SK-N-SH treated with all-trans-retinoic acid at 6 μM for 48 hours (cell line): Measurements from ENCODE around the gene ERBB2.

Experiments
- ATAC-seq: fragments of 200-7000 bp; cut with Tn5 transposase; 3 replicates; pipeline ENCODE4 v1.9.1; 2020; ENCODE audit warnings: mild to moderate bottlenecking, moderate library complexity
- ARNTL ChIP-seq: fragments of 450-650 bp; formaldehyde crosslinking; IDR thresholded peaks from 2 replicates; pipeline ENCODE4 v1.5.0; 2020; ENCODE audit warnings: low read depth, mild to moderate bottlenecking, moderate library complexity, borderline replicate concordance
- BACH2 ChIP-seq: fragments of 250-450 bp; sonication (Bioruptor Pico); IDR thresholded peaks from 2 replicates; pipeline ENCODE4 v1.9.0; 2021; ENCODE audit warnings: mild to moderate bottlenecking, borderline replicate concordance
- CSDC2 ChIP-seq: fragments of 250-450 bp; sonication (Bioruptor Pico); IDR thresholded peaks from 2 replicates; pipeline ENCODE4 v1.5.0; 2020; ENCODE audit warnings: mild to moderate bottlenecking, moderate library complexity
- ESRRG ChIP-seq: fragments of 250-450 bp; sonication (Bioruptor Pico); IDR thresholded peaks from 2 replicates; pipeline ENCODE4 v1.6.1; 2021; ENCODE audit warnings: mild to moderate bottlenecking
- GLIS3 ChIP-seq: fragments of 250-450 bp; sonication (Bioruptor Pico); IDR thresholded peaks from 2 replicates; pipeline ENCODE4 v1.5.0; 2020; ENCODE audit warnings: mild to moderate bottlenecking, moderate library complexity
- ISL1 ChIP-seq: fragments of 250-450 bp; sonication (Bioruptor Pico); IDR thresholded peaks from 2 replicates; pipeline ENCODE4 v2.1.2; 2022; ENCODE audit warnings: mild to moderate bottlenecking, moderate library complexity
- OSR1 ChIP-seq: fragments of 250-450 bp; sonication (Bioruptor Pico); IDR thresholded peaks from 2 replicates; pipeline ENCODE4 v1.8.0; 2022; ENCODE audit warnings: moderate library complexity, mild to moderate bottlenecking, inconsistent platforms
- PPARA ChIP-seq: fragments of 250-450 bp; sonication (Bioruptor Pico); IDR thresholded peaks from 2 replicates; pipeline ENCODE4 v1.5.0; 2020; ENCODE audit warnings: mild to moderate bottlenecking, borderline replicate concordance
- RARB ChIP-seq: fragments of 250-450 bp; sonication (Bioruptor Pico); IDR thresholded peaks from 2 replicates; pipeline ENCODE4 v1.8.0; 2021; ENCODE audit warnings: mild to moderate bottlenecking, moderate library complexity
- SNAI2 ChIP-seq: fragments of 250-450 bp; sonication (Bioruptor Pico); IDR thresholded peaks from 2 replicates; pipeline ENCODE4 v1.5.0; 2020; ENCODE audit warnings: mild to moderate bottlenecking, moderate library complexity
- TCF4 ChIP-seq: fragments of 250-450 bp; sonication (Bioruptor Pico); IDR thresholded peaks from 2 replicates; pipeline ENCODE4 v1.8.0; 2021; ENCODE audit warnings: mild to moderate bottlenecking, moderate library complexity, borderline replicate concordance
- TOX ChIP-seq: fragments of 250-450 bp; sonication (Bioruptor Pico); IDR thresholded peaks from 2 replicates; pipeline ENCODE4 v1.8.0; 2021; ENCODE audit warnings: mild to moderate bottlenecking, moderate library complexity, borderline replicate concordance
- ZC3H10 ChIP-seq: fragments of 250-450 bp; sonication (Bioruptor Pico); IDR thresholded peaks from 2 replicates; pipeline ENCODE4 v1.5.1; 2021; ENCODE audit warnings: mild to moderate bottlenecking, moderate library complexity
- ZFP3 ChIP-seq: fragments of 250-450 bp; sonication (Bioruptor Pico); IDR thresholded peaks from 2 replicates; pipeline ENCODE4 v1.5.0; 2020; ENCODE audit warnings: mild to moderate bottlenecking, moderate library complexity
- ZFP30 ChIP-seq: fragments of 450-650 bp; formaldehyde crosslinking; IDR thresholded peaks from 2 replicates; pipeline ENCODE4 v1.5.0; 2022; ENCODE audit warnings: mild to moderate bottlenecking, moderate library complexity
- ZNF565 ChIP-seq: fragments of 450-650 bp; formaldehyde crosslinking; conservative IDR thresholded peaks from 2 replicates; pipeline ENCODE4 v1.5.0; 2020; ENCODE audit warnings: low read depth, mild to moderate bottlenecking, moderate library complexity
- ZNF70 ChIP-seq: fragments of 450-650 bp; formaldehyde crosslinking; IDR thresholded peaks from 2 replicates; pipeline ENCODE4 v1.5.0; 2020; ENCODE audit warnings: mild to moderate bottlenecking, moderate library complexity
- ZNF8 ChIP-seq: fragments of 450-650 bp; formaldehyde crosslinking; IDR thresholded peaks from 2 replicates; pipeline ENCODE4 v1.5.0; 2020; ENCODE audit warnings: mild to moderate bottlenecking, moderate library complexity
- TF ChIP-seq, protein P1 (sequence below): fragments of 250-450 bp; sonication (Bioruptor Pico); IDR thresholded peaks from 2 replicates; pipeline ENCODE4 v1.5.1; 2020; ENCODE audit warnings: low read depth, mild to moderate bottlenecking, moderate library complexity
- TF ChIP-seq, protein P2 (sequence below): fragments of 250-450 bp; sonication (Bioruptor Pico); IDR thresholded peaks from 2 replicates; pipeline ENCODE4 v1.8.0; 2021; ENCODE audit warnings: low read depth, mild to moderate bottlenecking, moderate library complexity, borderline replicate concordance
- TF ChIP-seq, protein P3 (sequence below): fragments of 250-450 bp; sonication (Bioruptor Pico); IDR thresholded peaks from 2 replicates; pipeline ENCODE4 v1.8.0; 2020; ENCODE audit warnings: mild to moderate bottlenecking, moderate library complexity, borderline replicate concordance
- TF ChIP-seq, protein P4 (sequence below): fragments of 250-450 bp; sonication (Bioruptor Pico); IDR thresholded peaks from 2 replicates; pipeline ENCODE4 v1.5.0; 2020; ENCODE audit warnings: mild to moderate bottlenecking, moderate library complexity

Gene ERBB2

DNA sequence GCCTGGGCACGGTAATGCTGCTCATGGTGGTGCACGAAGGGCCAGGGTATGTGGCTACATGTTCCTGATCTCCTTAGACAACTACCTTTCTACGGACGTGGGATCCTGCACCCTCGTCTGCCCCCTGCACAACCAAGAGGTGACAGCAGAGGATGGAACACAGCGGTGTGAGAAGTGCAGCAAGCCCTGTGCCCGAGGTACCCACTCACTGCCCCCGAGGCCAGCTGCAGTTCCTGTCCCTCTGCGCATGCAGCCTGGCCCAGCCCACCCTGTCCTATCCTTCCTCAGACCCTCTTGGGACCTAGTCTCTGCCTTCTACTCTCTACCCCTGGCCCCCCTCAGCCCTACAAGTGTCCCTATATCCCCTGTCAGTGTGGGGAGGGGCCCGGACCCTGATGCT lies 12.0 kb downstream of the ERBB2 start:
- TF ChIP-seq ISL1 = no peak
- no peak for TF ChIP-seq RARB
- TF ChIP-seq SNAI2 (CRISPR knock-in tag) = no peak
- TF ChIP-seq ZNF70 (CRISPR knock-in tag) = no peak
- TF ChIP-seq, protein P1, sequence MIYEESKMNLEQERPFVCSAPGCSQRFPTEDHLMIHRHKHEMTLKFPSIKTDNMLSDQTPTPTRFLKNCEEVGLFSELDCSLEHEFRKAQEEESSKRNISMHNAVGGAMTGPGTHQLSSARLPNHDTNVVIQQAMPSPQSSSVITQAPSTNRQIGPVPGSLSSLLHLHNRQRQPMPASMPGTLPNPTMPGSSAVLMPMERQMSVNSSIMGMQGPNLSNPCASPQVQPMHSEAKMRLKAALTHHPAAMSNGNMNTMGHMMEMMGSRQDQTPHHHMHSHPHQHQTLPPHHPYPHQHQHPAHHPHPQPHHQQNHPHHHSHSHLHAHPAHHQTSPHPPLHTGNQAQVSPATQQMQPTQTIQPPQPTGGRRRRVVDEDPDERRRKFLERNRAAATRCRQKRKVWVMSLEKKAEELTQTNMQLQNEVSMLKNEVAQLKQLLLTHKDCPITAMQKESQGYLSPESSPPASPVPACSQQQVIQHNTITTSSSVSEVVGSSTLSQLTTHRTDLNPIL = no peak
- no peak for TF ChIP-seq ZFP30 (CRISPR knock-in tag)
- TF ChIP-seq, protein P2, sequence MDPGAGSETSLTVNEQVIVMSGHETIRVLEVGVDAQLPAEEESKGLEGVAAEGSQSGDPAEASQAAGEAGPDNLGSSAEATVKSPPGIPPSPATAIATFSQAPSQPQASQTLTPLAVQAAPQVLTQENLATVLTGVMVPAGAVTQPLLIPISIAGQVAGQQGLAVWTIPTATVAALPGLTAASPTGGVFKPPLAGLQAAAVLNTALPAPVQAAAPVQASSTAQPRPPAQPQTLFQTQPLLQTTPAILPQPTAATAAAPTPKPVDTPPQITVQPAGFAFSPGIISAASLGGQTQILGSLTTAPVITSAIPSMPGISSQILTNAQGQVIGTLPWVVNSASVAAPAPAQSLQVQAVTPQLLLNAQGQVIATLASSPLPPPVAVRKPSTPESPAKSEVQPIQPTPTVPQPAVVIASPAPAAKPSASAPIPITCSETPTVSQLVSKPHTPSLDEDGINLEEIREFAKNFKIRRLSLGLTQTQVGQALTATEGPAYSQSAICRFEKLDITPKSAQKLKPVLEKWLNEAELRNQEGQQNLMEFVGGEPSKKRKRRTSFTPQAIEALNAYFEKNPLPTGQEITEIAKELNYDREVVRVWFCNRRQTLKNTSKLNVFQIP = no peak
- no peak for TF ChIP-seq ZNF565 (CRISPR knock-in tag)
- TF ChIP-seq, protein P3, sequence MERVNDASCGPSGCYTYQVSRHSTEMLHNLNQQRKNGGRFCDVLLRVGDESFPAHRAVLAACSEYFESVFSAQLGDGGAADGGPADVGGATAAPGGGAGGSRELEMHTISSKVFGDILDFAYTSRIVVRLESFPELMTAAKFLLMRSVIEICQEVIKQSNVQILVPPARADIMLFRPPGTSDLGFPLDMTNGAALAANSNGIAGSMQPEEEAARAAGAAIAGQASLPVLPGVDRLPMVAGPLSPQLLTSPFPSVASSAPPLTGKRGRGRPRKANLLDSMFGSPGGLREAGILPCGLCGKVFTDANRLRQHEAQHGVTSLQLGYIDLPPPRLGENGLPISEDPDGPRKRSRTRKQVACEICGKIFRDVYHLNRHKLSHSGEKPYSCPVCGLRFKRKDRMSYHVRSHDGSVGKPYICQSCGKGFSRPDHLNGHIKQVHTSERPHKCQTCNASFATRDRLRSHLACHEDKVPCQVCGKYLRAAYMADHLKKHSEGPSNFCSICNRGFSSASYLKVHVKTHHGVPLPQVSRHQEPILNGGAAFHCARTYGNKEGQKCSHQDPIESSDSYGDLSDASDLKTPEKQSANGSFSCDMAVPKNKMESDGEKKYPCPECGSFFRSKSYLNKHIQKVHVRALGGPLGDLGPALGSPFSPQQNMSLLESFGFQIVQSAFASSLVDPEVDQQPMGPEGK = no peak
- TF ChIP-seq TOX (CRISPR knock-in tag) = no peak
- no peak for TF ChIP-seq BACH2 (CRISPR knock-in tag)
- ATAC-seq = no peak

DNA sequence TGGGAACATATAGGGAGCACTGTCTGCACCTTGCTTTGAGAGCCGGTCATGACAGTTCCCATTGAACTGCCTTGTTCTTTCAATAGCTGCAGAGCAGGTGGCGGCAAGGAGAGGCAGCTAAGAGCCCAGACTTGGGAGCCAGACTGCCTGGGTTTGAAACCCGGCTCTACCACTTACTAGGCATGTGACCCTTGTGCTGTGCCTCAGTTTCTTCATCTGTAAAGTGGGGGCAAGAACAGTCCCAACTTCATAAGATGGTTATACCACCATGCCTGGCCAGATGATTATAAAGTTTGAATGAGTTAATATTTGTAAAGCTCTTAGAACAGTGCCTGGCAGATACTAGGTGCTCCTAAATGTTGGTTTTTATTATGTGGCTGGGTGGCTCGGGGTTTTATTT lies 14.4 kb downstream of the ERBB2 start:
- TF ChIP-seq ZNF565 (CRISPR knock-in tag) (no peak), ZNF70 (CRISPR knock-in tag) (no peak)
- TF ChIP-seq, protein P1 = no peak

DNA sequence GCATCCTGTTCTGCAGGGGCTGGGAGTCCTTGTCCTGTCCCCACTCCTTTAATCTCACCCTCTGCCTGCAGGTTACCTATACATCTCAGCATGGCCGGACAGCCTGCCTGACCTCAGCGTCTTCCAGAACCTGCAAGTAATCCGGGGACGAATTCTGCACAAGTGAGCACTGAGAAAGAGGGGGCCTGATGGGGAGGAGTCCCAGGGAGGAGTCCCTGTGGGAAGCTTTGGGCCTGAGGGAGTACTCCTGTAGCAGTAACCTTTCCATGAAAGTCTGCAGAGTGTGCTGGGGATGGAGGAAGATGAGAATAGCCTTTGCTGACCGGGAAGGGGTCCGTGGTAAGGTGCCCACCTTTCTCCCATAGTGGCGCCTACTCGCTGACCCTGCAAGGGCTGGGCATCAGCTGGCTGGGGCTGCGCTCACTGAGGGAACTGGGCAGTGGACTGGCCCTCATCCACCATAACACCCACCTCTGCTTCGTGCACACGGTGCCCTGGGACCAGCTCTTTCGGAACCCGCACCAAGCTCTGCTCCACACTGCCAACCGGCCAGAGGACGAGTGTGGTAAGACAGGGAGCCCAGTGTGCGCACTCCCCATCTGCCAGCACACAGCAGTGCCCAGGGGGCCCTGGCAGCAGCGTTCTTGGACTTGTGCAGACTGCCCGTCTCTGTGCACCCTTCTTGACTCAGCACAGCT lies 15.7 kb downstream of the ERBB2 start:
- TF ChIP-seq ZC3H10 (CRISPR knock-in tag) (no peak), CSDC2 (CRISPR knock-in tag) (no peak), ZNF8 (CRISPR knock-in tag) (no peak), TOX (CRISPR knock-in tag) (no peak)
- no peak for ATAC-seq

More for the DNA sequence above, 14.4 kb downstream of the ERBB2 start:
- ATAC-seq = no peak

DNA sequence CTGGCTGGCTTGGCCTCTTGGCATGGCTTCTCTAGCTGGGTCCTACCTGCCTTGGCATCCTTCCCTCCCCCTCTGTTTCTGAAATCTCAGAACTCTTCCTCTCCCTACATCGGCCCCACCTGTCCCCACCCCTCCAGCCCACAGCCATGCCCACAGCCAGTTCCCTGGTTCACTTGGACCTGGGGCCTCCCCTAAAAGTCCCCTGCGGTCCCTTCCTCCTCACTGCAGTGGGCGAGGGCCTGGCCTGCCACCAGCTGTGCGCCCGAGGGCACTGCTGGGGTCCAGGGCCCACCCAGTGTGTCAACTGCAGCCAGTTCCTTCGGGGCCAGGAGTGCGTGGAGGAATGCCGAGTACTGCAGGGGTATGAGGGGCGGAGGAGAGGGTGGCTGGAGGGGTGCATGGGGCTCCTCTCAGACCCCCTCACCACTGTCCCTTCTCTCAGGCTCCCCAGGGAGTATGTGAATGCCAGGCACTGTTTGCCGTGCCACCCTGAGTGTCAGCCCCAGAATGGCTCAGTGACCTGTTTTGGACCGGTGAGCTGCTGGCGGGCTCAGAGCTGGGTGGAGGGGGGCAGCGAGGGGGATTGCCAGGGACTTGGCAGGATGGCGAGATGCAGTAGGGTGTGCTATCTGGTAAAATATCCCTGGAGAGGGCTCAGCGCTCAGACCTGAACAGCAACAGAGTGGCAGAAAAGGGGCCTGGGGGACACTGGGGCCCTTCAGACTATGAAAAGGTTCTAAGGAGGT lies 16.4 kb downstream of the ERBB2 start:
- no peak for TF ChIP-seq TCF4
- TF ChIP-seq GLIS3 = no peak
- TF ChIP-seq BACH2 (CRISPR knock-in tag) = no peak
- TF ChIP-seq ZFP3 (CRISPR knock-in tag) = no peak
- TF ChIP-seq OSR1 = no peak
- TF ChIP-seq ZNF70 (CRISPR knock-in tag) = no peak
- no peak for TF ChIP-seq PPARA
- no peak for ATAC-seq

DNA sequence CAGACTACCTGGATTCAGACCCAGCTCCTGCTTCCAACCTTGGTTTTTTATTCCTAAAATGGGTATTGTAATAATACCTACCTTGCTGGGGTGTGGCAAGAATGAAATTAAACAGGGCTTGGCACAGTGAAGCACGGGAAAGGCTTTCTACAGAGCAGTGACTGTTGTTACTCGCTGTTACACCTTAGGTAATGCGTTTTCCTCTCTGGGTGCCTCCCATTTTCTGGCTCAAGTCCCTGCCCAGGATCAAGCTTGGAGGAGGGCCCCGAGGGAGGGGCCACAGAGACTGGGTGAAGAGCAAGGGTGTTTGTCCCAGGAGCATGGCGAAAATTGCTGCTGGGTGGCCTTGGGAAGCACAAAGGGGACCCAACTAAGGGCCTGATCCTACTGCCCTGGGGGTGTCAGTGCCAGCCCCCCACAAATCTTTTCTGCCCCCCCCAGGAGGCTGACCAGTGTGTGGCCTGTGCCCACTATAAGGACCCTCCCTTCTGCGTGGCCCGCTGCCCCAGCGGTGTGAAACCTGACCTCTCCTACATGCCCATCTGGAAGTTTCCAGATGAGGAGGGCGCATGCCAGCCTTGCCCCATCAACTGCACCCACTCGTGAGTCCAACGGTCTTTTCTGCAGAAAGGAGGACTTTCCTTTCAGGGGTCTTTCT lies 17.1 kb downstream of the ERBB2 start:
- no peak for ATAC-seq
- TF ChIP-seq ARNTL = no peak
- TF ChIP-seq ESRRG (CRISPR knock-in tag) = no peak
- TF ChIP-seq ZNF565 (CRISPR knock-in tag) = no peak
- no peak for TF ChIP-seq ZC3H10 (CRISPR knock-in tag)
- no peak for TF ChIP-seq RARB
- no peak for TF ChIP-seq CSDC2 (CRISPR knock-in tag)
- TF ChIP-seq ZFP30 (CRISPR knock-in tag) = no peak
- no peak for TF ChIP-seq PPARA
- TF ChIP-seq, protein P4, sequence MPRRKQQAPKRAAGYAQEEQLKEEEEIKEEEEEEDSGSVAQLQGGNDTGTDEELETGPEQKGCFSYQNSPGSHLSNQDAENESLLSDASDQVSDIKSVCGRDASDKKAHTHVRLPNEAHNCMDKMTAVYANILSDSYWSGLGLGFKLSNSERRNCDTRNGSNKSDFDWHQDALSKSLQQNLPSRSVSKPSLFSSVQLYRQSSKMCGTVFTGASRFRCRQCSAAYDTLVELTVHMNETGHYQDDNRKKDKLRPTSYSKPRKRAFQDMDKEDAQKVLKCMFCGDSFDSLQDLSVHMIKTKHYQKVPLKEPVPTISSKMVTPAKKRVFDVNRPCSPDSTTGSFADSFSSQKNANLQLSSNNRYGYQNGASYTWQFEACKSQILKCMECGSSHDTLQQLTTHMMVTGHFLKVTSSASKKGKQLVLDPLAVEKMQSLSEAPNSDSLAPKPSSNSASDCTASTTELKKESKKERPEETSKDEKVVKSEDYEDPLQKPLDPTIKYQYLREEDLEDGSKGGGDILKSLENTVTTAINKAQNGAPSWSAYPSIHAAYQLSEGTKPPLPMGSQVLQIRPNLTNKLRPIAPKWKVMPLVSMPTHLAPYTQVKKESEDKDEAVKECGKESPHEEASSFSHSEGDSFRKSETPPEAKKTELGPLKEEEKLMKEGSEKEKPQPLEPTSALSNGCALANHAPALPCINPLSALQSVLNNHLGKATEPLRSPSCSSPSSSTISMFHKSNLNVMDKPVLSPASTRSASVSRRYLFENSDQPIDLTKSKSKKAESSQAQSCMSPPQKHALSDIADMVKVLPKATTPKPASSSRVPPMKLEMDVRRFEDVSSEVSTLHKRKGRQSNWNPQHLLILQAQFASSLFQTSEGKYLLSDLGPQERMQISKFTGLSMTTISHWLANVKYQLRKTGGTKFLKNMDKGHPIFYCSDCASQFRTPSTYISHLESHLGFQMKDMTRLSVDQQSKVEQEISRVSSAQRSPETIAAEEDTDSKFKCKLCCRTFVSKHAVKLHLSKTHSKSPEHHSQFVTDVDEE (CRISPR knock-in tag) = no peak
- TF ChIP-seq ISL1 = no peak
- TF ChIP-seq, protein P2 = no peak
- TF ChIP-seq TCF4 = no peak
